ENCODE data around the gene JOSD1. TPM values are rescaled to one million over a fixed set of nuclear protein-coding genes. Genes with fewer than 3 reads are reported as not detected.
A peak's percentile ranks its signal among the peaks of the same experiment; 100 is the strongest.

Gene JOSD1
- total RNA-seq, 1 donor from 2014 or later, result 52.1 TPM

GRCh38 chr22:38699143-38699542 lies 1.6 kb downstream of the JOSD1 start:
- ATAC-seq (no peak), DNase-seq (no peak)
- Histone ChIP-seq H3K4me3 (peak overlapping the region; percentile 82), H3K27me3 (no peaks in the 10 kb centered on the region), H3K4me1 (peaks cover 46% of the 10 kb centered on the region), H3K9me3 (no peaks in the 10 kb centered on the region), H3K36me3 (no peaks in the 10 kb centered on the region), H3K27ac (peak overlapping the region; percentile 95)
- intact Hi-C loops (cut with DNase I), result no loop called here
- TF ChIP-seq, protein P1, sequence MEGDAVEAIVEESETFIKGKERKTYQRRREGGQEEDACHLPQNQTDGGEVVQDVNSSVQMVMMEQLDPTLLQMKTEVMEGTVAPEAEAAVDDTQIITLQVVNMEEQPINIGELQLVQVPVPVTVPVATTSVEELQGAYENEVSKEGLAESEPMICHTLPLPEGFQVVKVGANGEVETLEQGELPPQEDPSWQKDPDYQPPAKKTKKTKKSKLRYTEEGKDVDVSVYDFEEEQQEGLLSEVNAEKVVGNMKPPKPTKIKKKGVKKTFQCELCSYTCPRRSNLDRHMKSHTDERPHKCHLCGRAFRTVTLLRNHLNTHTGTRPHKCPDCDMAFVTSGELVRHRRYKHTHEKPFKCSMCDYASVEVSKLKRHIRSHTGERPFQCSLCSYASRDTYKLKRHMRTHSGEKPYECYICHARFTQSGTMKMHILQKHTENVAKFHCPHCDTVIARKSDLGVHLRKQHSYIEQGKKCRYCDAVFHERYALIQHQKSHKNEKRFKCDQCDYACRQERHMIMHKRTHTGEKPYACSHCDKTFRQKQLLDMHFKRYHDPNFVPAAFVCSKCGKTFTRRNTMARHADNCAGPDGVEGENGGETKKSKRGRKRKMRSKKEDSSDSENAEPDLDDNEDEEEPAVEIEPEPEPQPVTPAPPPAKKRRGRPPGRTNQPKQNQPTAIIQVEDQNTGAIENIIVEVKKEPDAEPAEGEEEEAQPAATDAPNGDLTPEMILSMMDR (IDR thresholded peaks at IDR 0.05), result no peak

- H3K4me1 ChIP-seq, result peaks cover 51% of the 10 kb centered on the region
- intact Hi-C loops (cut with DNase I), result no loop called here
- no peak for ATAC-seq
Measured at GRCh38 chr22:38698407-38699094, 2.2 kb downstream of the JOSD1 start.

DNA sequence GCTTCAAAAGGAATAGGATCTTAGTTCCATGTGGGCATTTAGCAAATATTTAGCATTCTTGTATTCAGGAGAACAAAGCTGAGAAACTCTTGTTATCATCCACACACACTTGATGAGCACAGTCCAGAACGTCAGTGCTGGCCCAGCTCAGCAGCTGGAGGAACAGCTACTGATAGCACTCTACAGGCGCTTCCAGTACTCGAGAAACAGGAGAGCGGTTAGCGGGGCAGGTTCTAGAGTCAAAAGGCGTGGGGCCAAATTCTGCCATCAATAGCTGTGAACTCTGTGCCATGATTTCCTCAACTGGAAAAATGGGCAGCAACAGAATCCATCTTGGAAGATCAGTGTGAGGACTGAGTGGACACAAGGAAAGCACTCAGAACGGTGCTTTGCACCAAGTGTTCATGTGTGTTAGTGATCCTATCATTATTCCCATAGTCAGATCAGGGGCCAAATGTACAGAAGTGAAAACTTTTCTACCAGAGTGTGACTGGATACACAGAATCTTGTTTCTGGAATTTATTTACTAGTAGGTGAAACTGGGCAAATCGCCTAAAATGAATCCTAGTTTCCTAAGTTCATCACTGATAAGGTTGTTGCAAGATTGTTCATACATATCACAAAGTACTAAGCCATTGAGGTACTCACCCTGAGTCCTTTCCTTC lies 3.2 kb downstream of the JOSD1 start:
- intact Hi-C loops (cut with DNase I), result no loop called here
- Histone ChIP-seq H3K36me3 (no peaks in the 10 kb centered on the region), H3K9me3 (no peaks in the 10 kb centered on the region), H3K27ac (peak overlapping the region; percentile 95), H3K4me1 (peaks cover 54% of the 10 kb centered on the region), H3K4me3 (no peak overlapping the region), H3K27me3 (no peaks in the 10 kb centered on the region)
- TF ChIP-seq, protein P1 (IDR thresholded peaks at IDR 0.05), result no peak
- ATAC-seq, result no peak
- DNase-seq, result peak; percentile 53

More at GRCh38 chr22:38698407-38699094, 2.2 kb downstream of the JOSD1 start:
- Histone ChIP-seq H3K27me3 (no peaks in the 10 kb centered on the region), H3K9me3 (no peaks in the 10 kb centered on the region), H3K27ac (peak overlapping the region; percentile 95), H3K36me3 (no peaks in the 10 kb centered on the region), H3K4me3 (peak overlapping the region; percentile 82)
- DNase-seq, result peak; percentile 26
- TF ChIP-seq, protein P1 (IDR thresholded peaks at IDR 0.05), result no peak

- intact Hi-C loops (cut with DNase I), result no loop called here
- Histone ChIP-seq H3K27me3 (no peaks in the 10 kb centered on the region), H3K36me3 (peaks cover 6% of the 10 kb centered on the region), H3K4me3 (no peak overlapping the region), H3K9me3 (no peaks in the 10 kb centered on the region), H3K4me1 (peaks cover 54% of the 10 kb centered on the region), H3K27ac (peak overlapping the region; percentile 95)
- no peak for ATAC-seq
- TF ChIP-seq, protein P1 (IDR thresholded peaks at IDR 0.05), result no peak
- no peak for DNase-seq
Measured at GRCh38 chr22:38696606-38697424, 3.9 kb downstream of the JOSD1 start.

DNA sequence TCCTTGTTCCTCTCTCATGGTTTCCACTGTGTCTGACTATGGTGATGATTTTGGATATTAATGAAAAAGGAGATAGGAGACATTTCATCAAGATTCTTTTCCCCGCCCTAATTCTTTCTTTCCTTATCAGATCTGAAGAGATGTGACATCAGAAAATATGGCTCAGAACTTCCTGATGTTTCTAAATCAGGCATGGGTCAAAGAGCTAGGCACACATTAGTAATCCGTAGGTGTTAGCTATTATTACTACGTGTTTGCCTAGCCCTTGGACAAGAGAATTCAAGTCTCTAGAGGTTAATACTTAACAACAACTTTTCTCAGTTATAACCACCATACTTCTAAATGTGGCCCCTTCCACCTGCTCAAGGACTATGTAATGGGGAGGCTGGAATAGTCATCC lies 5.8 kb downstream of the JOSD1 start:
- no peak overlapping the region for H3K4me3 ChIP-seq
- H3K4me1 ChIP-seq, result peaks cover 54% of the 10 kb centered on the region
- DNase-seq, result no peak
- H3K27me3 ChIP-seq, result no peaks in the 10 kb centered on the region
- ATAC-seq, result peak; percentile 54
- TF ChIP-seq, protein P1 (IDR thresholded peaks at IDR 0.05), result no peak
- H3K27ac ChIP-seq, result peak overlapping the region; percentile 44
- no peaks in the 10 kb centered on the region for H3K9me3 ChIP-seq
- H3K36me3 ChIP-seq, result peaks cover 13% of the 10 kb centered on the region
- intact Hi-C loops (cut with DNase I), result no loop called here

Data from upper lobe of right lung (tissue), 1 donor.